K562 (cell line): Measurements from ENCODE around the gene COL9A2. TPM values are rescaled to one million over a fixed set of nuclear protein-coding genes. Genes with fewer than 3 reads are reported as not detected.

Source experiments
- CCNT2 ChIP-seq: IDR thresholded peaks from 2 replicates; pipeline ENCODE4 v1.6.1; 2011; ENCODE audit warnings: borderline replicate concordance, low read depth, mild to moderate bottlenecking, moderate library complexity, mixed read lengths, low read length; ENCODE audit not compliant: insufficient read length; ENCODE audit errors: extremely low read depth
- CEBPB ChIP-seq: fragments of 450-650 bp; IDR thresholded peaks from 2 replicates; pipeline ENCODE4 v1.6.1; 2016; ENCODE audit warnings: missing genetic modification characterization, missing compliant biosample characterization
- E2F5 ChIP-seq: sonication (generic); formaldehyde crosslinking; IDR thresholded peaks from 2 replicates; pipeline ENCODE4 v1.8.0; 2022; ENCODE audit warnings: mild to moderate bottlenecking, missing genetic modification reagents
- GABPA ChIP-seq: fragments of 200-800 bp; sonication (Bioruptor generic); conservative IDR thresholded peaks from 2 replicates; pipeline ENCODE4 v1.6.1; 2016; ENCODE audit warnings: low read depth, missing genetic modification characterization, missing compliant biosample characterization
- GABPB2 ChIP-seq: fragments of 250-450 bp; sonication (Bioruptor Pico); conservative IDR thresholded peaks from 2 replicates; pipeline ENCODE4 v1.5.1; 2021; ENCODE audit warnings: mild to moderate bottlenecking
- GTF2E2 ChIP-seq: fragments of 200-800 bp; sonication (Bioruptor generic); IDR thresholded peaks from 2 replicates; pipeline ENCODE4 v1.6.1; 2016; ENCODE audit warnings: missing genetic modification characterization, missing compliant biosample characterization
- HDAC6 ChIP-seq: IDR thresholded peaks from 2 replicates; pipeline ENCODE4 v1.6.1; 2012; ENCODE audit warnings: low read depth, mild to moderate bottlenecking, control low read depth, inconsistent platforms, low read length, moderate library complexity
- HES1 ChIP-seq: fragments of 450-650 bp; IDR thresholded peaks from 2 replicates; pipeline ENCODE4 v1.6.1; 2016; ENCODE audit warnings: low read depth, mild to moderate bottlenecking, moderate library complexity
- HNRNPLL ChIP-seq: fragments of 200-400 bp; formaldehyde crosslinking; IDR thresholded peaks from 2 replicates; pipeline ENCODE4 v1.6.1; 2017; ENCODE audit warnings: low read length, low read depth, mild to moderate bottlenecking; ENCODE audit not compliant: poor library complexity, severe bottlenecking
- MTA1 ChIP-seq: fragments of 450-650 bp; IDR thresholded peaks from 2 replicates; pipeline ENCODE4 v1.6.1; 2017; ENCODE audit warnings: borderline replicate concordance
- POLR2H ChIP-seq: IDR thresholded peaks from 2 replicates; pipeline ENCODE4 v1.6.1; 2016; ENCODE audit warnings: missing genetic modification characterization, low read depth, mild to moderate bottlenecking, control low read depth, missing compliant biosample characterization, moderate library complexity
- RBFOX2 ChIP-seq: fragments of 200-400 bp; formaldehyde crosslinking; IDR thresholded peaks from 2 replicates; pipeline ENCODE4 v1.6.1; 2017; ENCODE audit warnings: low read depth, mild to moderate bottlenecking, low read length, moderate library complexity
- RBM39 ChIP-seq: fragments of 200-400 bp; formaldehyde crosslinking; optimal IDR thresholded peaks from 2 replicates; pipeline ENCODE3; 2018; ENCODE audit warnings: low read depth, low read length
- SFPQ ChIP-seq: fragments of 200-400 bp; formaldehyde crosslinking; IDR thresholded peaks from 2 replicates; pipeline ENCODE4 v1.6.1; 2017; ENCODE audit warnings: mild to moderate bottlenecking, low read depth, low read length, moderate library complexity
- SIN3B ChIP-seq: fragments of 450-650 bp; IDR thresholded peaks from 2 replicates; pipeline ENCODE4 v1.6.1; 2017; ENCODE audit warnings: low read depth, mild to moderate bottlenecking, moderate library complexity
- VEZF1 ChIP-seq: fragments of 200-800 bp; sonication (Bioruptor generic); IDR thresholded peaks from 2 replicates; pipeline ENCODE4 v1.6.1; 2017; ENCODE audit warnings: missing genetic modification characterization, missing compliant biosample characterization
- ZNF398 ChIP-seq: fragments of 250-450 bp; sonication (Bioruptor Pico); IDR thresholded peaks from 2 replicates; pipeline ENCODE4 v1.8.0; 2021; ENCODE audit warnings: moderate library complexity, mild to moderate bottlenecking, inconsistent platforms
- polyA plus RNA-seq, 8 experiments: library from polyadenylated mRNA; depleted of rRNA in 4 of 8; stranded (reverse) in 5 of 8; unstranded in 3 of 8; fragments of >200 nt; fragmentation: Nextera tagmentation in 2 of 8; fragmentation: Illumina TruSeq in 1 of 8; extraction: Ambion mirVana in 2 of 8; extraction: Trizol in 1 of 8; gene quantifications; 2 replicates each; pipeline versions ENCODE4 v1.2.1 to v1.2.3, GENCODE V29; 2011 to 2014; ENCODE audit warnings: inconsistent platforms in 1 of 8, missing spikeins in 1 of 8
- total RNA-seq, 7 experiments: library from RNA; depleted of rRNA in 6 of 7; stranded (reverse); fragments of >200 nt in 6 of 7; fragmentation: Illumina TruSeq in 2 of 7; extraction: Trizol in 2 of 7; gene quantifications; 2 replicates each; pipeline versions ENCODE4 v1.2.1 to v1.2.3, GENCODE V29; 2011 to 2021; ENCODE audit warnings: low replicate concordance in 1 of 7

COL9A2 gene
- total and polyA plus RNA-seq, 9 of the 15 experiments (the other 6 are each of a cell fraction or from before 2014, with no cell fraction given), result 0.03 to 2.2 (median 0.31) TPM

GRCh38 chr1:40257688-40258444 is 59.2 kb downstream of the COL9A2 start, which contains the start of gene ZMPSTE24 (continued):
- TF ChIP-seq HES1 (peak; percentile 41; the same call in 1 of the 2 replicates), SIN3B (peak; percentile 93), RBM39 (peak; percentile 79), SFPQ (no peak), GTF2E2 (tag) (peak; percentile 91), GABPB2 (no peak), HNRNPLL (peak; percentile 74), E2F5 (CRISPR knock-in tag) (peak; percentile 13; the same call in 1 of the 2 replicates), ZNF398 (CRISPR knock-in tag) (no peak), MTA1 (peak; percentile 54; the same call in 1 of the 2 replicates), POLR2H (tag) (peak; percentile 80), RBFOX2 (peak; percentile 94), GABPA (tag) (peak; percentile 100), CEBPB (tag) (peak; percentile 44; the same call in 1 of the 2 replicates), CCNT2 (peak; percentile 72), HDAC6 (no peak), VEZF1 (peak; percentile 99)
